Ovary (tissue), 9 donors: ENCODE results near the gene LRRC3. TPM values are rescaled to one million over a fixed set of nuclear protein-coding genes. Genes with fewer than 3 reads are reported as not detected.
A peak's percentile ranks its signal among the peaks of the same experiment; 100 is the strongest.

Source experiments
- DNase-seq, 5 donors: peaks; one replicate each; pipeline ENCODE4 v3.0.0-alpha.2; 2019 to 2020
- H3K27ac ChIP-seq, 2 donors: fragments of 200-600 bp; one replicate each; pipeline versions ENCODE4 v1.5.1 to v1.8.0; 2019 to 2022
- H3K27me3 ChIP-seq: fragments of 200-600 bp; one replicate; pipeline ENCODE4 v1.8.0; 2022
- H3K36me3 ChIP-seq: fragments of 200-600 bp; sonication (generic); one replicate; pipeline ENCODE4 v1.5.1; 2019
- H3K4me1 ChIP-seq: one replicate; pipeline ENCODE4 v1.8.1; 2013; ENCODE audit warnings: mild to moderate bottlenecking, moderate library complexity; ENCODE audit not compliant: insufficient read depth
- H3K4me3 ChIP-seq: fragments of 200-600 bp; sonication (generic); one replicate; pipeline ENCODE4 v1.5.1; 2017
- H3K9me3 ChIP-seq, 2 donors: fragments of 200-600 bp in 1 of 2; sonication (generic) in 1 of 2; one replicate each; pipeline versions ENCODE4 v1.5.1 to v1.8.1; 2013 to 2019; ENCODE audit warnings: mild to moderate bottlenecking in 1 of 2, moderate library complexity in 1 of 2
- CTCF ChIP-seq, 3 donors: fragments of 450-650 bp in 2 of 3; fragments of 200-600 bp in 1 of 3; IDR thresholded peaks; one replicate each; pipeline versions ENCODE4 v1.5.1 to v1.8.0; 2016 to 2022; ENCODE audit warnings: antibody characterized with exemption in 3 of 3, mild to moderate bottlenecking in 1 of 3
- EP300 ChIP-seq: sonication (generic); formaldehyde crosslinking; IDR thresholded peaks from one replicate; pipeline ENCODE4 v1.6.1; 2017; ENCODE audit warnings: antibody characterized with exemption
- POLR2A ChIP-seq: fragments of 450-650 bp; IDR thresholded peaks from one replicate; pipeline ENCODE4 v1.6.1; 2017; ENCODE audit warnings: antibody characterized with exemption, mild to moderate bottlenecking, moderate library complexity
- WGBS, 3 donors: extraction: QIAGEN DNeasy Blood & Tissue Kit in 1 of 3; methylation state at CpG; one replicate each; pipeline versions ENCODE4 v1.1.5 to v1.1.7; 2013 to 2017; 5-methylcytosine and 5-hydroxymethylcytosine counted together
- intact Hi-C, 4 donors: fragments of 100-400 bp; cut with DNase I; formaldehyde crosslinking; loops; one replicate each; pipeline versions ENCODE4 v1.11.0 to v1.15.1; 2022 to 2023
- polyA plus RNA-seq, 2 donors: library from polyadenylated mRNA; stranded (reverse); fragments of 200-250 nt in 1 of 2; fragments of 350-450 nt in 1 of 2; fragmentation: Illumina TruSeq in 1 of 2; extraction: RNeasy Lipid Tissue Mini Kit (QIAGEN cat#74804) in 1 of 2; gene quantifications; one replicate each; pipeline ENCODE4 v1.2.3, GENCODE V29; 2013 to 2014
- total RNA-seq, 7 donors: library from RNA; depleted of rRNA in 2 of 7; stranded (reverse); fragments of >200 nt in 2 of 7; fragmentation: NEBNext Ultra II Directional in 3 of 7; extraction: Animal tissue kit (Norgen Biotek cat#: 25700) in 3 of 7; gene quantifications; one replicate each; pipeline versions ENCODE4 v1.1.0 to v1.2.4, GENCODE V29; 2016 to 2023
- donor health status: DM: no; HTN: no; CAD: no; lungs with moderate emphysema.
- donor health status: DM: no; HTN: no; CAD: no.
- donor health status: Bipolar disorder and iron deficiency.
- donor health status: DM: yes; HTN: yes; CAD: no.
- donor health status: DM: no; HTN: no; CAD: no.
- donor health status: DM: yes; HTN: yes; CAD: no.

Gene LRRC3
- total and polyA plus RNA-seq, 9 donors: 2.4 to 6.8 (median 3.9) TPM

- Histone ChIP-seq H3K36me3 (no peaks in the 10 kb centered on the region), H3K4me1 (peaks cover 9% of the 10 kb centered on the region), H3K27me3 (no peaks in the 10 kb centered on the region), H3K4me3 (peak overlapping the region; percentile 75), H3K27ac (peak overlapping the region in 1 of 2 donors; percentile 8), H3K9me3 (no peaks in the 10 kb centered on the region)
- peak in 4 of 5 donors; percentile 27 to 61 (median 51) for DNase-seq
- TF ChIP-seq EP300 (no peak), POLR2A (no peak), CTCF (IDR thresholded peaks at IDR 0.05) (no peak)
- 0 to 1% (median 0%) methylated on average over 41 to 72 of the region's 72 CpGs for WGBS, 3 donors
- intact Hi-C loops: no loop called here
Measured at GRCh38 chr21:44455524-44456213, 359 bp downstream of the LRRC3 start.

DNA sequence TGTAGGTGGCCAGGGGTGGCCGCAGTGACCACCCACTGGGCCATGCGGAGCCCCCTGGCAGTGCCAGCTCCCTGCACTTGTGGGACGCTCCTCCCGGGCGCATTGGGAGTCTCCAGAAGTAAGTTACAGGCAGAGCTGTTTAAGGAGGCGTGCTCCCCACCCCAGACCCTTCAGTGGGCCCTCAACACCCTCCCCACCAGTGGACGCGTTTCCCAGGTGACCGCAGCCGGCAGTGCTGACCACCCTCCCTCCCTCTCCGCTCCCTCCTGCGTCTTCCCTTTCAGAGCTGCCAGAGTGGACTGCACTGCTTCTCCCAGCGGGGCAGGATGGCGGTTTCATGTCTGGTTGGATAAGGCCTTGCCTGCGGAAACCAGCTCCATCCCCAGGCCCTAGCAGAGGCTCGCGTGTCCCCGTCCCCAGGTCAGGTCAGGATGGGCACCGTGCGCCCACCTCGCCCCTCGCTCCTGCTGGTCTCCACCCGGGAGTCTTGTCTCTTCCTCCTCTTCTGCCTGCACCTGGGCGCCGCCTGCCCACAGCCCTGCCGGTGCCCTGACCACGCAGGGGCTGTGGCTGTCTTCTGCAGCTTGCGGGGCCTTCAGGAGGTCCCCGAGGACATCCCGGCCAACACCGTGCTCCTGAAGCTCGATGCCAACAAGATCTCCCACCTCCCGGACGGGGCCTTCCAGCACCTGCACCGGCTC, 1.1 kb downstream of the LRRC3 start:
- 62 to 76% (median 67%) methylated on average over 33 to 35 of the region's 35 CpGs for WGBS, 3 donors
- Histone ChIP-seq H3K36me3 (no peaks in the 10 kb centered on the region), H3K4me1 (peaks cover 9% of the 10 kb centered on the region), H3K4me3 (peak overlapping the region; percentile 75), H3K27me3 (no peaks in the 10 kb centered on the region), H3K27ac (no peak overlapping the region), H3K9me3 (no peaks in the 10 kb centered on the region)
- TF ChIP-seq POLR2A: no peak
- no peak for TF ChIP-seq EP300
- no peak for TF ChIP-seq CTCF (IDR thresholded peaks at IDR 0.05)
- intact Hi-C loops: no loop called here
- DNase-seq: peak in 1 of 5 donors; percentile 36

DNA sequence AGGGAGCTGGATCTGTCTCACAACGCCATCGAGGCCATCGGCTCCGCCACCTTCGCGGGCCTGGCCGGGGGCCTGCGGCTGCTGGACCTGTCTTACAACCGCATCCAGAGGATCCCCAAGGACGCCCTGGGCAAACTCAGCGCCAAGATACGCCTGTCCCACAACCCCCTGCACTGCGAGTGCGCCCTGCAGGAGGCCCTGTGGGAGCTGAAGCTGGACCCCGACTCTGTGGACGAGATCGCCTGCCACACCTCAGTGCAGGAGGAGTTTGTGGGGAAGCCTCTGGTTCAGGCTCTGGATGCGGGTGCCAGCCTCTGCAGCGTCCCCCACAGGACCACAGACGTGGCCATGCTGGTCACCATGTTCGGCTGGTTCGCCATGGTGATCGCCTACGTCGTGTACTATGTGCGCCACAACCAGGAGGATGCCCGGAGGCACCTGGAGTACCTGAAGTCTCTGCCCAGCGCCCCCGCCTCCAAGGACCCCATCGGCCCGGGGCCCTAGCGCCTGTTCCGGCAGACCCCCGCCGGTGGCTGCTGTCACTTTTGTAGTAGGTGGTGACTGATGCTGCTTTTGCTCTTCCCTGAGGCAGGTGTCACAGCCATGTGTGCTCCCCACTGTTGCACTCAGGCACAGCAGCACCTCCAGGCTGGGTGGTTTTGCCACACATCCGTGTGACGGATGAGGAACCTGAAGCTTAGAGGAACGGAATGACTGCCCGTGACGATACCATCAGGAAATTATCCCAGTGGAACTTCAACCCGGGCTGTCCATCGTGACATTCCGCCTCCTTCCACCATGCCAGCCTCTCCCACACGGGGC, 1.8 kb downstream of the LRRC3 start:
- H3K9me3 ChIP-seq: no peaks in the 10 kb centered on the region
- H3K27ac ChIP-seq: no peak overlapping the region
- H3K36me3 ChIP-seq: no peaks in the 10 kb centered on the region
- no peak for DNase-seq
- no peak for TF ChIP-seq EP300
- TF ChIP-seq POLR2A: no peak
- TF ChIP-seq CTCF (IDR thresholded peaks at IDR 0.05): no peak
- no peaks in the 10 kb centered on the region for H3K27me3 ChIP-seq
- no peak overlapping the region for H3K4me3 ChIP-seq
- WGBS, 3 donors: 92 to 96% (median 95%) methylated on average over 39 to 44 of the region's 44 CpGs
- H3K4me1 ChIP-seq: peaks cover 9% of the 10 kb centered on the region
- intact Hi-C loops: no loop called here

DNA sequence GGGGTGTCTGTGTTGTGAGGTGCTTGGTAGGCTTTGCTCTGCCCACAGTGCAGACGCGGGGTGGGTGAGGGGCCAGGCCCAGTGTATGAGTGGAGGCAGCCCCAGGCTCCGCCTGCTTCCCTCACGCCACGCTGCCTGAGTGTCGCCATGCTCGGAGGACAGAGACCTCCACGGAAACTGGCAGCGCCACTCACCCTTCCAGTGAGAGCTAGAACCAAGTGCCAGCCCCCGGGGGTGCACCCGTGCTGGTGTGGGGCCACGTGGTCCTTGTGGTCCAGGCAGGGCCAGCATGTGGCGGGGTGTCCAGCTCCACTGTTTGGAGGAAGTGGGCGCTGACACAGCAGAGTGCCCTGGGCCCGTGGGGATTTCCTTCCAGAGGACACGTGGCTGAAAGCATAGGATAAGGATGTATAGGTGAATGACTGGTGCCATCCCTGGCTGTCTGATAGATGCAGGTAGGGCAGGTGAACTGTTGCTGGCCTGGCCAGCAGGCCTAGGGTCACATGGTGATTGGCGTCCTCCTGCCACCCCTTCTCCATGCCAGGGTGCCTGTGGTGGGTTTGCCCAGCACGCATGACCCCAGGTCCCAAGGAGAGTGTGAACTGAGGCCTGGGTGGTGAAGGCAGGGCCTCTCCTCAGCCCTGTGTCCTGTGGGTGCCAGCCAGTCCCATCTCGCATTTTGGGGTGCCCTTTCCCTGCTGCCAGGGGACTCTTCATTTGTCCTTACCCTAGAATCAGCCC, 3.8 kb downstream of the LRRC3 start:
- intact Hi-C loops: no loop called here
- no peaks in the 10 kb centered on the region for H3K27me3 ChIP-seq
- H3K4me1 ChIP-seq: peaks cover 12% of the 10 kb centered on the region
- WGBS, 3 donors: 89 to 95% (median 94%) methylated on average over 19 of the region's 19 CpGs
- no peak for DNase-seq
- no peaks in the 10 kb centered on the region for H3K9me3 ChIP-seq
- no peak overlapping the region for H3K27ac ChIP-seq
- H3K4me3 ChIP-seq: no peak overlapping the region
- no peaks in the 10 kb centered on the region for H3K36me3 ChIP-seq
- TF ChIP-seq POLR2A (no peak), EP300 (no peak), CTCF (IDR thresholded peaks at IDR 0.05) (no peak)
